Transverse colon (tissue), 3 donors: ENCODE data around the gene HECTD1.

Experiments
- CTCF ChIP-seq, 5 experiments: fragments of 200-600 bp in 3 of 5; fragments of 450-650 bp in 2 of 5; sonication (generic) in 3 of 5; IDR thresholded peaks; 1 replicate in 2 of 5; 2 replicates in 3 of 5; pipeline ENCODE4 v1.5.1; 2016 to 2017; ENCODE audit warnings: antibody characterized with exemption in 5 of 5, inconsistent platforms in 3 of 5, mild to moderate bottlenecking in 2 of 5, moderate library complexity in 1 of 5
- POLR2A ChIP-seq: fragments of 450-650 bp; IDR thresholded peaks from one replicate; pipeline ENCODE4 v1.6.1; 2016; ENCODE audit warnings: antibody characterized with exemption, mild to moderate bottlenecking, moderate library complexity

DNA sequence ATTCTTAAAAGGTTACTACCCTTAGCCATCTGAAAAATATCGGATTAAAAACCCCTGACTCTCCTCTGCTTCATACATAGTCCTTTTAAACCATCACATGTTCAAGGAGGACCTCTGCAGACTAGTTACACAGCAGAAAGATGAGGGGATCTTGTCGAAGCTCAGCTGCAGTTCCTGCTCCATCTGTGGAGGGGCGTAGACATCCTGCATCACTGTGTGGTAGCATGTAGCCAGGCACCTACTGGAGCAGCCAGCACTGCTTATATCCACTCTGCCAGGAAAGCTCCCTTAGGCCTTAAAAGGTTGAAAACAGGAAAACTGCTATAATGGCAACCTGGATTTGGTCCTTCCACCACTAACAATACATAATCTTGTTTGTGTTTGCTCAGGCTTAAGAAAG is 123.8 kb downstream of the HECTD1 start:
- no peak for TF ChIP-seq CTCF (IDR thresholded peaks at IDR 0.05)
- TF ChIP-seq POLR2A: no peak
